ENCODE measurements around the gene TMX2. TPM values are rescaled to one million over a fixed set of nuclear protein-coding genes. Genes with fewer than 3 reads are reported as not detected.
A peak's percentile ranks its signal among the peaks of the same experiment; 100 is the strongest.

TMX2 gene
- total and polyA plus RNA-seq, 9 of the 15 experiments (the other 6 are each of a cell fraction or from before 2014, with no cell fraction given) = 176 to 433 (median 227) TPM

- TF ChIP-seq TFAM (CRISPR knock-in tag; conservative IDR thresholded peaks at IDR 0.05) (no peak), ASH1L (IDR thresholded peaks at IDR 0.05; ENCODE audit: borderline replicate concordance, low read depth, partially characterized antibody) (peak; percentile 38), ZNF280A (IDR thresholded peaks at IDR 0.05; ENCODE audit: low read depth, partially characterized antibody) (no peak), GATAD2B (IDR thresholded peaks at IDR 0.05; ENCODE audit: borderline replicate concordance) (peak; percentile 79), LCOR (CRISPR knock-in tag; IDR thresholded peaks at IDR 0.05) (no peak; the same call in 1 of the 2 replicates), RCOR1 (IDR thresholded peaks at IDR 0.05; ENCODE audit: borderline replicate concordance in 1 of 2, low read depth in 2 of 2, low read length in 2 of 2) (peak in 1 of 2 experiments; percentile 83; a peak in 2 of 4 replicates), NR2C1 (IDR thresholded peaks at IDR 0.05) (peak; percentile 76), NR2C1 (tag; IDR thresholded peaks at IDR 0.05) (peak; percentile 87), RERE (CRISPR knock-in tag; IDR thresholded peaks at IDR 0.05; ENCODE audit: borderline replicate concordance) (no peak), ZBTB2 (IDR thresholded peaks at IDR 0.05) (peak; percentile 66; the same call in 1 of the 2 replicates), SNRNP70 (optimal IDR thresholded peaks at IDR 0.05; ENCODE audit: low read depth, low read length) (no peak), PML (IDR thresholded peaks at IDR 0.05; ENCODE audit: low read length) (peak; percentile 68), KAT2B (IDR thresholded peaks at IDR 0.05; ENCODE audit: low read depth, low read length) (no peak), ZNF316 (IDR thresholded peaks at IDR 0.05) (no peak), MTA3 (IDR thresholded peaks at IDR 0.05; ENCODE audit: borderline replicate concordance) (peak; percentile 93), MAZ (CRISPR knock-in tag; conservative IDR thresholded peaks at IDR 0.05 in 1 of 2, IDR thresholded peaks at IDR 0.05 in 1 of 2) (peak; percentile 84 to 93), NCOA6 (IDR thresholded peaks at IDR 0.05) (no peak), CSDE1 (IDR thresholded peaks at IDR 0.05) (no peak), ZNF212 (CRISPR knock-in tag; IDR thresholded peaks at IDR 0.05) (no peak)
These were observed 29.0 kb downstream of the TMX2 start, which contains the start of gene SELENOH (continued) for GRCh38 chr11:57741132-57742086.
